HCT116 (cell line): ENCODE data around the gene AWAT2. TPM values are rescaled to one million over a fixed set of nuclear protein-coding genes. Genes with fewer than 3 reads are reported as not detected.

ENCODE experiments used
- ATAC-seq: fragments of 200-7000 bp; cut with Tn5 transposase; 2 replicates; pipeline ENCODE4 v1.9.1; 2020; ENCODE audit warnings: mild to moderate bottlenecking, moderate library complexity
- BruUV-seq: library from RNA; stranded (reverse); fragments of 400-500 nt; replicated peaks from 2 replicates; lab custom pipeline; 2021; lab: Mats Ljungman, UMichigan
- CTCF ChIA-PET: fragments of 300-600 bp; sonication (Branson Sonifier 250); formaldehyde crosslinking; loops from one replicate; lab custom pipeline; 2021; ENCODE audit warnings: antibody characterized with exemption; lab: Charles Lee
- POLR2A ChIA-PET: fragments of 300-600, 350-600 bp; sonication (Branson Sonifier 250); formaldehyde crosslinking; loops from one replicate; lab custom pipeline; 2021; ENCODE audit warnings: antibody characterized with exemption; lab: Charles Lee
- RAD21 ChIA-PET, 2 experiments: fragments of 300-600 bp; sonication (Branson Sonifier 250); formaldehyde crosslinking; loops; one replicate each; lab custom pipeline; 2023; ENCODE audit warnings: low total read pairs in 2 of 2; ENCODE audit not compliant: uncharacterized antibody in 2 of 2, unreplicated experiment in 2 of 2, low non-redundant PET in 1 of 2; lab: Charles Lee
- DNase-seq: peaks from one replicate; pipeline ENCODE4 v3.0.0-alpha.2; 2010; ENCODE audit warnings: low read depth, low spot score
- H2AFZ ChIP-seq: fragments of 200-600 bp; shearing (Covaris generic), sonication (generic); 2 replicates; pipeline ENCODE4 v1.6.1; 2017; ENCODE audit warnings: low read depth, mixed run types, mixed read lengths, antibody characterized with exemption, low read length; ENCODE audit not compliant: poor library complexity, severe bottlenecking
- H3K27ac ChIP-seq: 2 replicates; pipeline ENCODE4 v1.5.1; 2012; ENCODE audit warnings: low read depth, low read length
- H3K27me3 ChIP-seq: fragments of 200-600 bp; sonication (generic); 2 replicates; pipeline ENCODE4 v1.6.1; 2016; ENCODE audit warnings: mixed run types, low read length, mixed read lengths; ENCODE audit not compliant: insufficient read depth
- H3K36me3 ChIP-seq, 2 experiments: fragments of 200-500 bp in 1 of 2; fragments of 200-600 bp in 1 of 2; sonication (Bioruptor generic) in 1 of 2; sonication (generic) in 1 of 2; 2 replicates each; pipeline versions ENCODE4 v1.5.1 to v1.6.1; 2014 to 2016; ENCODE audit warnings: low read length in 2 of 2, inconsistent platforms in 1 of 2, mixed read lengths in 1 of 2, mixed run types in 1 of 2; ENCODE audit not compliant: insufficient read depth in 2 of 2, control insufficient read depth in 1 of 2
- H3K4me1 ChIP-seq, 2 experiments: fragments of 200-600 bp in 1 of 2; sonication (generic) in 1 of 2; 2 replicates each; pipeline versions ENCODE4 v1.5.1 to v1.6.1; 2012 to 2017; ENCODE audit warnings: low read length in 2 of 2, inconsistent platforms in 1 of 2, mild to moderate bottlenecking in 1 of 2, mixed read lengths in 1 of 2, mixed run types in 1 of 2, moderate library complexity in 1 of 2; ENCODE audit not compliant: insufficient read depth in 2 of 2, control insufficient read depth in 1 of 2
- H3K4me2 ChIP-seq: fragments of 200-600 bp; sonication (generic); 2 replicates; pipeline ENCODE4 v1.6.1; 2017; ENCODE audit warnings: mixed run types, low read length, mixed read lengths
- H3K4me3 ChIP-seq, 2 experiments: fragments of 200-600 bp in 1 of 2; sonication (generic) in 1 of 2; replicated peaks in 1 of 2; 2 replicates each; pipeline ENCODE4 v1.5.1; 2011 to 2016; ENCODE audit warnings: low read length in 2 of 2, control low read depth in 1 of 2, low read depth in 1 of 2, mild to moderate bottlenecking in 1 of 2, mixed read lengths in 1 of 2, mixed run types in 1 of 2
- H3K79me2 ChIP-seq: fragments of 200-600 bp; sonication (generic); 2 replicates; pipeline ENCODE4 v1.6.1; 2017; ENCODE audit warnings: mild to moderate bottlenecking, mixed run types, low read length, moderate library complexity, mixed read lengths; ENCODE audit not compliant: insufficient read depth
- H3K9ac ChIP-seq: fragments of 200-600 bp; sonication (generic); 2 replicates; pipeline ENCODE4 v1.6.1; 2016; ENCODE audit warnings: low read length, mixed read lengths
- H3K9me2 ChIP-seq: fragments of 200-600 bp; sonication (generic), shearing (Covaris generic); 2 replicates; pipeline ENCODE4 v1.6.1; 2017; ENCODE audit warnings: mixed run types, mild to moderate bottlenecking, moderate library complexity; ENCODE audit not compliant: insufficient read depth
- H3K9me3 ChIP-seq, 2 experiments: fragments of 200-500 bp in 1 of 2; fragments of 200-600 bp in 1 of 2; sonication (Bioruptor generic) in 1 of 2; sonication (generic) in 1 of 2; 2 replicates each; pipeline ENCODE4 v1.6.1; 2014 to 2017; ENCODE audit warnings: low read length in 2 of 2, mixed read lengths in 2 of 2, inconsistent platforms in 1 of 2, low read depth in 1 of 2, mild to moderate bottlenecking in 1 of 2, mixed run types in 1 of 2, moderate library complexity in 1 of 2; ENCODE audit not compliant: control insufficient read depth in 1 of 2, insufficient read depth in 1 of 2
- H4K20me1 ChIP-seq: fragments of 200-600 bp; sonication (generic), shearing (Covaris generic); 2 replicates; pipeline ENCODE4 v1.6.1; 2017; ENCODE audit warnings: mixed run types, mild to moderate bottlenecking, moderate library complexity; ENCODE audit not compliant: insufficient read depth
- EZH2phosphoT487 ChIP-seq: fragments of 200-600 bp; IDR thresholded peaks from 2 replicates; pipeline ENCODE4 v1.6.1; 2018; ENCODE audit warnings: antibody characterized with exemption, borderline replicate concordance
- POLR2AphosphoS5 ChIP-seq: IDR thresholded peaks from 2 replicates; pipeline ENCODE4 v1.6.1; 2011; ENCODE audit warnings: mild to moderate bottlenecking, low read depth, low read length, moderate library complexity
- SIN3A ChIP-seq: IDR thresholded peaks from 2 replicates; pipeline ENCODE4 v1.6.1; 2012; ENCODE audit warnings: low read depth
- YY1 ChIP-seq: IDR thresholded peaks from 2 replicates; pipeline ENCODE4 v1.6.1; 2011; ENCODE audit warnings: low read length, low read depth, moderate library complexity, mild to moderate bottlenecking; ENCODE audit not compliant: insufficient replicate concordance; ENCODE audit errors: extremely low read depth
- ZFX ChIP-seq: fragments of 450-650 bp; IDR thresholded peaks from 2 replicates; pipeline ENCODE4 v1.6.1; 2017
- intact Hi-C: fragments of 100-400 bp; cut with micrococcal nuclease; formaldehyde crosslinking; loops from 2 replicates; pipeline ENCODE4 v1.10.0; 2022
- total RNA-seq: library from RNA; stranded (reverse); gene quantifications from one replicate; pipeline ENCODE4 v1.2.1, GENCODE V29; 2021; ENCODE audit not compliant: unreplicated experiment
- TF ChIP-seq, protein P1 (sequence below): IDR thresholded peaks from 2 replicates; pipeline ENCODE4 v1.6.1; 2012; ENCODE audit warnings: low read depth
- TF ChIP-seq, protein P2 (sequence below): IDR thresholded peaks from 2 replicates; pipeline ENCODE4 v1.6.1; 2011; ENCODE audit warnings: mild to moderate bottlenecking, low read length, moderate library complexity; ENCODE audit not compliant: insufficient replicate concordance; ENCODE audit errors: extremely low read depth
- TF ChIP-seq, protein P3 (sequence below), 3 experiments: fragments of 200-600 bp in 1 of 3; sonication (generic) in 1 of 3; IDR thresholded peaks in 2 of 3; conservative IDR thresholded peaks in 1 of 3; 2 replicates each; pipeline ENCODE4 v1.5.1; 2012 to 2017; ENCODE audit warnings: low read depth in 2 of 3, low read length in 2 of 3, antibody characterized with exemption in 1 of 3, borderline replicate concordance in 1 of 3, control low read depth in 1 of 3, mild to moderate bottlenecking in 1 of 3, mixed read lengths in 1 of 3, mixed run types in 1 of 3, moderate library complexity in 1 of 3; ENCODE audit not compliant: insufficient read depth in 1 of 3

Gene AWAT2
- total RNA-seq, 1 experiment from 2014 or later, result not detected

DNA sequence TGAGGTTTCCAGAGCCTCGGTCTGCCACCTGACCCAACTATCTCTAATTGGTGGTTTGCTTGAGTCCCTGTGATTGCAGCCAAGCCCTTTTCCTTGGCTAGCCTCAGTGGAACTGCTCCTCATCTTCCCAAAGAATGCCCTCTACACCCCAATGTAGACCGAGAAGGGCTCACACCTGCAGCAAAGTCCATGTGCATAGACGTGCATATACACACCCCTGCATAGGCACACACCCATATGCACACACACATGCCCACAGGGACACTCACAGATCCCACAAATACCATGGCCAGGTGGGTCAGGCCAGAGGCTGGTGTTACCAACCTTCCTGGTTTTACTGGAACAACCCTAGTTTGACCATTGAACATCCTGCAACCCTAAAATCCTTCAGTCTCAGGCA is 332 bp downstream of the AWAT2 start:
- POLR2A ChIA-PET, result no interaction called here
- Histone ChIP-seq H3K79me2 (no peaks in the 10 kb centered on the region), H3K27ac (no peak overlapping the region), H2AFZ (no peak overlapping the region), H3K4me1 (no peaks in the 10 kb centered on the region), H3K36me3 (no peaks in the 10 kb centered on the region), H4K20me1 (no peaks in the 10 kb centered on the region), H3K4me2 (no peak overlapping the region), H3K9me3 (no peaks in the 10 kb centered on the region), H3K9me2 (no peaks in the 10 kb centered on the region), H3K27me3 (no peaks in the 10 kb centered on the region), H3K9ac (no peak overlapping the region), H3K4me3 (no peak overlapping the region)
- no TSS peak for BruUV-seq
- DNase-seq, result no peak
- ATAC-seq, result no peak
- intact Hi-C loops, result no loop called here
- CTCF ChIA-PET, result no interaction called here
- TF ChIP-seq SIN3A (no peak), ZFX (no peak), YY1 (no peak), EZH2phosphoT487 (no peak)
- TF ChIP-seq, protein P1, sequence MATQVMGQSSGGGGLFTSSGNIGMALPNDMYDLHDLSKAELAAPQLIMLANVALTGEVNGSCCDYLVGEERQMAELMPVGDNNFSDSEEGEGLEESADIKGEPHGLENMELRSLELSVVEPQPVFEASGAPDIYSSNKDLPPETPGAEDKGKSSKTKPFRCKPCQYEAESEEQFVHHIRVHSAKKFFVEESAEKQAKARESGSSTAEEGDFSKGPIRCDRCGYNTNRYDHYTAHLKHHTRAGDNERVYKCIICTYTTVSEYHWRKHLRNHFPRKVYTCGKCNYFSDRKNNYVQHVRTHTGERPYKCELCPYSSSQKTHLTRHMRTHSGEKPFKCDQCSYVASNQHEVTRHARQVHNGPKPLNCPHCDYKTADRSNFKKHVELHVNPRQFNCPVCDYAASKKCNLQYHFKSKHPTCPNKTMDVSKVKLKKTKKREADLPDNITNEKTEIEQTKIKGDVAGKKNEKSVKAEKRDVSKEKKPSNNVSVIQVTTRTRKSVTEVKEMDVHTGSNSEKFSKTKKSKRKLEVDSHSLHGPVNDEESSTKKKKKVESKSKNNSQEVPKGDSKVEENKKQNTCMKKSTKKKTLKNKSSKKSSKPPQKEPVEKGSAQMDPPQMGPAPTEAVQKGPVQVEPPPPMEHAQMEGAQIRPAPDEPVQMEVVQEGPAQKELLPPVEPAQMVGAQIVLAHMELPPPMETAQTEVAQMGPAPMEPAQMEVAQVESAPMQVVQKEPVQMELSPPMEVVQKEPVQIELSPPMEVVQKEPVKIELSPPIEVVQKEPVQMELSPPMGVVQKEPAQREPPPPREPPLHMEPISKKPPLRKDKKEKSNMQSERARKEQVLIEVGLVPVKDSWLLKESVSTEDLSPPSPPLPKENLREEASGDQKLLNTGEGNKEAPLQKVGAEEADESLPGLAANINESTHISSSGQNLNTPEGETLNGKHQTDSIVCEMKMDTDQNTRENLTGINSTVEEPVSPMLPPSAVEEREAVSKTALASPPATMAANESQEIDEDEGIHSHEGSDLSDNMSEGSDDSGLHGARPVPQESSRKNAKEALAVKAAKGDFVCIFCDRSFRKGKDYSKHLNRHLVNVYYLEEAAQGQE, result no peak
- RAD21 ChIA-PET, result no interaction called here

DNA sequence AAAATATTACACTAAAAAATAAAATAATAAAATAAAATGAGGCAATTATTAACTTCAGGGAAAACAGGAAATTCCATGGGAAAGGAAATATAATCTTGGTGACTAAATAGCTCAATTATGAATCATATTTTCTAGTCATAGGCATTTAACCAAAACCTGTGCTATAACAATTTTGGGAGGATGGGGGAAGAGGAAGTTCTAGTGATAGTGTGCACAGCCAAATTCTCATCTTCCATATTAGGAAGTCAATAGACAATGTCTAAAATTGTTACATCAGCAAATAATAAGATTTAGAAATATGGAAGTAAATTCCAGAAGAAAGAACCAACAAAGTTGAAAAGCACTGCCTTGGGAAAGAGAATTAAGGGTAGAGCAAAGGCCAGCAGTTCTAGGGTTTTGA is 2.8 kb downstream of the AWAT2 start:
- no peak overlapping the region for H3K27ac ChIP-seq
- no peak for ATAC-seq
- TF ChIP-seq, protein P2, sequence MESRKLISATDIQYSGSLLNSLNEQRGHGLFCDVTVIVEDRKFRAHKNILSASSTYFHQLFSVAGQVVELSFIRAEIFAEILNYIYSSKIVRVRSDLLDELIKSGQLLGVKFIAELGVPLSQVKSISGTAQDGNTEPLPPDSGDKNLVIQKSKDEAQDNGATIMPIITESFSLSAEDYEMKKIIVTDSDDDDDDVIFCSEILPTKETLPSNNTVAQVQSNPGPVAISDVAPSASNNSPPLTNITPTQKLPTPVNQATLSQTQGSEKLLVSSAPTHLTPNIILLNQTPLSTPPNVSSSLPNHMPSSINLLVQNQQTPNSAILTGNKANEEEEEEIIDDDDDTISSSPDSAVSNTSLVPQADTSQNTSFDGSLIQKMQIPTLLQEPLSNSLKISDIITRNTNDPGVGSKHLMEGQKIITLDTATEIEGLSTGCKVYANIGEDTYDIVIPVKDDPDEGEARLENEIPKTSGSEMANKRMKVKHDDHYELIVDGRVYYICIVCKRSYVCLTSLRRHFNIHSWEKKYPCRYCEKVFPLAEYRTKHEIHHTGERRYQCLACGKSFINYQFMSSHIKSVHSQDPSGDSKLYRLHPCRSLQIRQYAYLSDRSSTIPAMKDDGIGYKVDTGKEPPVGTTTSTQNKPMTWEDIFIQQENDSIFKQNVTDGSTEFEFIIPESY, result no peak
- TF ChIP-seq, protein P3, sequence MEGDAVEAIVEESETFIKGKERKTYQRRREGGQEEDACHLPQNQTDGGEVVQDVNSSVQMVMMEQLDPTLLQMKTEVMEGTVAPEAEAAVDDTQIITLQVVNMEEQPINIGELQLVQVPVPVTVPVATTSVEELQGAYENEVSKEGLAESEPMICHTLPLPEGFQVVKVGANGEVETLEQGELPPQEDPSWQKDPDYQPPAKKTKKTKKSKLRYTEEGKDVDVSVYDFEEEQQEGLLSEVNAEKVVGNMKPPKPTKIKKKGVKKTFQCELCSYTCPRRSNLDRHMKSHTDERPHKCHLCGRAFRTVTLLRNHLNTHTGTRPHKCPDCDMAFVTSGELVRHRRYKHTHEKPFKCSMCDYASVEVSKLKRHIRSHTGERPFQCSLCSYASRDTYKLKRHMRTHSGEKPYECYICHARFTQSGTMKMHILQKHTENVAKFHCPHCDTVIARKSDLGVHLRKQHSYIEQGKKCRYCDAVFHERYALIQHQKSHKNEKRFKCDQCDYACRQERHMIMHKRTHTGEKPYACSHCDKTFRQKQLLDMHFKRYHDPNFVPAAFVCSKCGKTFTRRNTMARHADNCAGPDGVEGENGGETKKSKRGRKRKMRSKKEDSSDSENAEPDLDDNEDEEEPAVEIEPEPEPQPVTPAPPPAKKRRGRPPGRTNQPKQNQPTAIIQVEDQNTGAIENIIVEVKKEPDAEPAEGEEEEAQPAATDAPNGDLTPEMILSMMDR (IDR thresholded peaks at IDR 0.05 in 2 of 3, conservative IDR thresholded peaks at IDR 0.05 in 1 of 3; ENCODE audit: borderline replicate concordance in 1 of 3, insufficient read depth in 1 of 3, low read depth in 2 of 3, low read length in 2 of 3), result no peak
- TF ChIP-seq POLR2AphosphoS5, result no peak

More for the DNA sequence above, 2.8 kb downstream of the AWAT2 start:
- RAD21 ChIA-PET, result no interaction called here
- H3K4me3 ChIP-seq, result no peak overlapping the region
- peaks cover 0 to 6% of the 10 kb centered on the region in 2 experiments; a peak in 1 of 4 replicates for H3K4me1 ChIP-seq
- CTCF ChIA-PET, result interaction anchor here (0.7 kb wide), 1 partner anchor 16 kb away, joined by 3 read pairs; no protein-coding TSS in a partner anchor
- no peaks in the 10 kb centered on the region for H4K20me1 ChIP-seq
- H3K79me2 ChIP-seq, result no peaks in the 10 kb centered on the region
- no peaks in the 10 kb centered on the region for H3K27me3 ChIP-seq
- H3K36me3 ChIP-seq, result no peaks in the 10 kb centered on the region
- H3K4me2 ChIP-seq, result no peak overlapping the region
- no peaks in the 10 kb centered on the region for H3K9me2 ChIP-seq
- H2AFZ ChIP-seq, result no peak overlapping the region
- BruUV-seq, result no TSS peak
- intact Hi-C loops, result no loop called here
- DNase-seq, result no peak
- H3K9me3 ChIP-seq, result no peaks in the 10 kb centered on the region
- H3K9ac ChIP-seq, result no peak overlapping the region
- POLR2A ChIA-PET, result no interaction called here
